ENCODE measurements around the gene PRELID1. TPM values are rescaled to one million over a fixed set of nuclear protein-coding genes. Genes with fewer than 3 reads are reported as not detected.

PRELID1 gene
- total RNA-seq, 1 experiment from 2014 or later: 275 TPM

- TF ChIP-seq POLR2AphosphoS5 (IDR thresholded peaks at IDR 0.05; ENCODE audit: low read depth, low read length) (no peak), SIN3A (IDR thresholded peaks at IDR 0.05; ENCODE audit: borderline replicate concordance, insufficient read depth, low read depth, low read length) (no peak)
- H3K27me3 ChIP-seq (ENCODE audit: control insufficient read depth, insufficient read depth, low read length): no peaks in the 10 kb centered on the region
- intact Hi-C loops (cut with micrococcal nuclease; ENCODE audit: unreplicated experiment) (no loop called here), in situ Hi-C loops (cut with HindIII; ENCODE audit: low pct_unique_long_range_greater_than_20kb, low sequenced_read_pairs) (no loop called here)
- no peak overlapping the region for H3K27ac ChIP-seq (ENCODE audit: low read length)
- no peaks in the 10 kb centered on the region for H3K9me3 ChIP-seq (ENCODE audit: control insufficient read depth, insufficient read depth, low read depth, low read length)
- ATAC-seq (no peak), DNase-seq (ENCODE audit: low read depth, low spot score) (no peak)
- H3K4me1 ChIP-seq (ENCODE audit: control insufficient read depth, insufficient read depth, low read length): no peaks in the 10 kb centered on the region
- POLR2A ChIA-PET: interaction anchor here (0.6 kb wide), 1 partner anchor 50 kb away, joined by 3 read pairs; no protein-coding TSS in a partner anchor
- peaks cover 10% of the 10 kb centered on the region for H3K36me3 ChIP-seq (ENCODE audit: control insufficient read depth, insufficient read depth, low read length)
- H3K4me3 ChIP-seq (ENCODE audit: low read depth in 2 of 2, low read length in 2 of 2): no peak overlapping the region
- no TSS peak for BruUV-seq (replicated peaks)
- CTCF ChIA-PET: interaction anchor here (1.4 kb wide), 1 partner anchor 15 kb away, joined by 4 read pairs; no protein-coding TSS in a partner anchor
Observed at GRCh38 chr5:177333420-177334154, 30.0 kb downstream of the PRELID1 start.

GRCh38 chr5:177334155-177334551 lies 30.6 kb downstream of the PRELID1 start:
- ATAC-seq (no peak), DNase-seq (ENCODE audit: low read depth, low spot score) (no peak)
- no peak overlapping the region for H3K4me3 ChIP-seq (ENCODE audit: low read depth in 2 of 2, low read length in 2 of 2)
- no TSS peak for BruUV-seq (replicated peaks)
- no peaks in the 10 kb centered on the region for H3K9me3 ChIP-seq (ENCODE audit: control insufficient read depth, insufficient read depth, low read depth, low read length)
- in situ Hi-C loops (cut with HindIII; ENCODE audit: low pct_unique_long_range_greater_than_20kb, low sequenced_read_pairs) (no loop called here), intact Hi-C loops (cut with micrococcal nuclease; ENCODE audit: unreplicated experiment) (no loop called here)
- no peaks in the 10 kb centered on the region for H3K4me1 ChIP-seq (ENCODE audit: control insufficient read depth, insufficient read depth, low read length)
- peaks cover 10% of the 10 kb centered on the region for H3K36me3 ChIP-seq (ENCODE audit: control insufficient read depth, insufficient read depth, low read length)
- ChIA-PET CTCF (no interaction called here), POLR2A (no interaction called here)
- TF ChIP-seq POLR2AphosphoS5 (IDR thresholded peaks at IDR 0.05; ENCODE audit: low read depth, low read length) (no peak), SIN3A (IDR thresholded peaks at IDR 0.05; ENCODE audit: borderline replicate concordance, insufficient read depth, low read depth, low read length) (no peak), CTCF (IDR thresholded peaks at IDR 0.05) (no peak), TCF7L2 (IDR thresholded peaks at IDR 0.05; ENCODE audit: low read depth, low read length) (no peak)
- TF ChIP-seq, protein P1, sequence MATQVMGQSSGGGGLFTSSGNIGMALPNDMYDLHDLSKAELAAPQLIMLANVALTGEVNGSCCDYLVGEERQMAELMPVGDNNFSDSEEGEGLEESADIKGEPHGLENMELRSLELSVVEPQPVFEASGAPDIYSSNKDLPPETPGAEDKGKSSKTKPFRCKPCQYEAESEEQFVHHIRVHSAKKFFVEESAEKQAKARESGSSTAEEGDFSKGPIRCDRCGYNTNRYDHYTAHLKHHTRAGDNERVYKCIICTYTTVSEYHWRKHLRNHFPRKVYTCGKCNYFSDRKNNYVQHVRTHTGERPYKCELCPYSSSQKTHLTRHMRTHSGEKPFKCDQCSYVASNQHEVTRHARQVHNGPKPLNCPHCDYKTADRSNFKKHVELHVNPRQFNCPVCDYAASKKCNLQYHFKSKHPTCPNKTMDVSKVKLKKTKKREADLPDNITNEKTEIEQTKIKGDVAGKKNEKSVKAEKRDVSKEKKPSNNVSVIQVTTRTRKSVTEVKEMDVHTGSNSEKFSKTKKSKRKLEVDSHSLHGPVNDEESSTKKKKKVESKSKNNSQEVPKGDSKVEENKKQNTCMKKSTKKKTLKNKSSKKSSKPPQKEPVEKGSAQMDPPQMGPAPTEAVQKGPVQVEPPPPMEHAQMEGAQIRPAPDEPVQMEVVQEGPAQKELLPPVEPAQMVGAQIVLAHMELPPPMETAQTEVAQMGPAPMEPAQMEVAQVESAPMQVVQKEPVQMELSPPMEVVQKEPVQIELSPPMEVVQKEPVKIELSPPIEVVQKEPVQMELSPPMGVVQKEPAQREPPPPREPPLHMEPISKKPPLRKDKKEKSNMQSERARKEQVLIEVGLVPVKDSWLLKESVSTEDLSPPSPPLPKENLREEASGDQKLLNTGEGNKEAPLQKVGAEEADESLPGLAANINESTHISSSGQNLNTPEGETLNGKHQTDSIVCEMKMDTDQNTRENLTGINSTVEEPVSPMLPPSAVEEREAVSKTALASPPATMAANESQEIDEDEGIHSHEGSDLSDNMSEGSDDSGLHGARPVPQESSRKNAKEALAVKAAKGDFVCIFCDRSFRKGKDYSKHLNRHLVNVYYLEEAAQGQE (IDR thresholded peaks at IDR 0.05; ENCODE audit: insufficient read depth in 1 of 2, low read depth in 2 of 2, low read length in 1 of 2): no peak
- no peaks in the 10 kb centered on the region for H3K27me3 ChIP-seq (ENCODE audit: control insufficient read depth, insufficient read depth, low read length)
- H3K27ac ChIP-seq (ENCODE audit: low read length): no peak overlapping the region

Data from Panc1 (cell line).